Measurements from ENCODE around the gene SCFD2.
A peak's percentile ranks its signal among the peaks of the same experiment; 100 is the strongest.

SCFD2 gene

GRCh38 chr4:52877036-52877435, 488.8 kb downstream of the SCFD2 start:
- DNase-seq (ENCODE audit: low read depth) = no peak
- no peak for TF ChIP-seq CTCF (conservative IDR thresholded peaks at IDR 0.05; ENCODE audit: low read depth, low read length)
- H3K4me3 ChIP-seq (ENCODE audit: low read length) = no peak overlapping the region

GRCh38 chr4:52876069-52876468, 489.8 kb downstream of the SCFD2 start:
- no peak overlapping the region for H3K4me3 ChIP-seq (ENCODE audit: low read length)
- no peak for DNase-seq (ENCODE audit: low read depth)
- no peak for TF ChIP-seq CTCF (conservative IDR thresholded peaks at IDR 0.05; ENCODE audit: low read depth, low read length)

GRCh38 chr4:52874948-52875347, 490.9 kb downstream of the SCFD2 start:
- DNase-seq (ENCODE audit: low read depth) = no peak
- TF ChIP-seq CTCF (conservative IDR thresholded peaks at IDR 0.05; ENCODE audit: low read depth, low read length) = no peak
- H3K4me3 ChIP-seq (ENCODE audit: low read length) = no peak overlapping the region

GRCh38 chr4:52873861-52874343, 492.0 kb downstream of the SCFD2 start:
- no peak overlapping the region for H3K4me3 ChIP-seq (ENCODE audit: low read length)
- peak; percentile 80 for DNase-seq (ENCODE audit: low read depth)
- TF ChIP-seq CTCF (conservative IDR thresholded peaks at IDR 0.05; ENCODE audit: low read depth, low read length) = no peak

- no peak overlapping the region for H3K4me3 ChIP-seq (ENCODE audit: low read length)
- TF ChIP-seq CTCF (conservative IDR thresholded peaks at IDR 0.05; ENCODE audit: low read depth, low read length) = no peak
- DNase-seq (ENCODE audit: low read depth) = no peak
These were observed 492.7 kb downstream of the SCFD2 start for GRCh38 chr4:52873191-52873590.

- no peak for TF ChIP-seq CTCF (conservative IDR thresholded peaks at IDR 0.05; ENCODE audit: low read depth, low read length)
- no peak for DNase-seq (ENCODE audit: low read depth)
- H3K4me3 ChIP-seq (ENCODE audit: low read length) = no peak overlapping the region
These were observed 495.6 kb downstream of the SCFD2 start for GRCh38 chr4:52870225-52870624.

GRCh38 chr4:52869656-52870055, 496.2 kb downstream of the SCFD2 start:
- no peak for DNase-seq (ENCODE audit: low read depth)
- no peak for TF ChIP-seq CTCF (conservative IDR thresholded peaks at IDR 0.05; ENCODE audit: low read depth, low read length)
- H3K4me3 ChIP-seq (ENCODE audit: low read length) = no peak overlapping the region

All from retinal pigment epithelial cell (primary cell).